Measurements from ENCODE around the gene CCNF.

GRCh38 chr16:2496223-2497115 is 67.2 kb downstream of the CCNF start:
- TF ChIP-seq POLR2A (IDR thresholded peaks at IDR 0.05) (no peak), CTCF (IDR thresholded peaks at IDR 0.05) (no peak)

Measured in thyroid gland (tissue), 4 donors.